Stimulated activated CD4-positive, alpha-beta T cell treated with anti-CD3 and anti-CD28 coated beads, Interleukin-15, amount 100 ng/mL, for 48 hours (primary cell): ENCODE results near the gene GTF3C4.

Experiments used
- DNase-seq, 2 donors: peaks; one replicate each; pipeline ENCODE4 v3.0.0-alpha.2; 2020; ENCODE audit warnings: low read depth in 2 of 2

GTF3C4 gene

DNA sequence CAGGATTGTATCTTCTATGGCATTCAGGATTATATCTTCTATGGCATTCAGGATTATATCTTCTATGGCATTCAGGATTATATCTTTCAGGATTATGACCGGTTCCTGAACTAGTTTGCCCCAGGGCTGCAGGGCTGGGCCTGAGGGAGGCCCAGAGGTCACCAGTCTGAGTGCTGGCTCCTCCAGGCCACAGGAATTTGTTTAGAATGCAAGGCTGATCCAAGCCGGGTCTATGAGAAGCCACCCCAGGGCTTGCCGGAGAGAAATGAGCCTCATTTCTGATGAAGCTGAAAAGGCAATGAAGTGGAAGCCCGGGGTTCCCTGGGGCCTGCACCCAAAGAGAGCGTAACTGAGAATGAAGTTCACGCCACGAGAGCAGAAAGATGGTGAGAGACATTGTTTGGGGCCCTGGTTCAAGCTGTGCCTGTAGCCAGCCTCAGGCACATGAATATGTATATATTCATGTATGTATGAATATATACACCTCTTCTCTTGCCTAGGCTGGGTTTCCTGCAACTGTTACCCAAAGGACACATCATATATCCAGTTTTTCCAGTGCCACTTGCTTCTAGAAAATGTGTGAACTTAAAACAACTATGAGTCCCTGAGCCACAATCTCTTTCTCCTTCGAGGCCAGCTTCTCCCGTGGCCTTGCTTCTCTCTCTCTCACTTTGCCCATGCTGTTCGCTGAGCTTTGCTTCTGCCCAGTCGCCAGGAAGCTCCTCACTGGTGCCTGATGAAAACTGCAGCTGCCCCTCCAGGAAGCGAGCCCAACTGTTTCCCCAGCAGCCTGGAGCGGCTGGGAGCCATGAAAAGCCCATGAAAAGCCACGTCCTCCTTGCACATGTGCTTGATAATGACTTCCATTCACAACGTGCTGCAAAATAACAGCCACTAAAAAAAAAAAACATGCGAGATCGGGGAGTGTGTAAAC lies 62.3 kb downstream of the GTF3C4 start:
- DNase-seq = no peak

DNA sequence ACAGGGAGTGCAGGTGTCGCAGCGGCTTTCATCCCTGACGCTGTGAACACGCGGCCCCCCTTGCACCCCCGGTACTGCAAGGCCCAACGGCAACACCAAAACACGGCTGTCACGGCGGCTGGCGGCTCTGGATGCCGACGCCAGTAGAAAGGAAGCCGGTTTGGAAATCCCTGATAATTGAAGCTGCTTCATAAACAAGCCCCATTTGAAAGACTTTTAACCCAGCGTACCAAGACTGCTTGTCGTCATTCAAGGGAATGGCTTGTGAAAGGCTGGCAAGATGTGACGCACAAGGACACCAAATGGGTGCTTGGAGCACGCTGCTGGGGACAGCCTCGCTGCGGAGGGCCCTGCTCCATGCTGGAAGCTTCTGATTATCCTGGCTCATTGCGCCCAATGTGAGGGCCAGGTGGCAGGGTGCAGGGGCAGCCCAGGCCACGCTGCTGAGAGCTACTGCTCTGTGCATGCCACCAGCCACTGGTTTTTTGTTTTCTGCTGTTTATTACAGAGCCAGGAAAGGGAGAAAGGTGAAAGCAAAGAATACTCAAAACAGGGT lies 63.1 kb downstream of the GTF3C4 start:
- DNase-seq = no peak

DNA sequence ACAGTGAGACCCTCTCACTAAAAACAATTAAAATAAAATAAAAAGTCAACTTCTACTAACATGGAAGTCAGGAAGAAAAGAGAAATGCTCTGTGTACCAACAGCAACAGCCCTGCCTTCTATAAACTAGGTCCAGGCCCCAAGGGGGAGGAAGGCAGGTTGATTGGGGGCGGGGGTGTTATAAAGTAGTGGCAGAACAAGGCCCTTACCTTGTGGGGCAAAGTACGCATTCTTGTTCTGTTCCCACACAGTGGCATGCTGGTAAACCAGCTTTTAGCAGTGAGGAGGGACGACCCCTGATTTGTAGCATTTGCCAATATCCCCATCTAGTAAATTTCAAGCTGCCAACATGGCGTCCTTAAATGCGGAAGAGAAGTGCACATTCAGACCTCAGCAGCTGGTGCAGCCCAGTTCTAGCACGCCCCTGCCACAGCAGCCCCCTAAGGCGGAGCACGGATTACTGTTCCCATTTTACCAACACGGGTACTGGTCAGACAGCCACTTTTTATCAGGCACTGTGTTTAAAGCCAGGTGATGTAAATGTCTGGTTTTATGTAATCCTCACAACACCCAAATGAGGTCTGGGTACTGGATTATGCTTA lies 69.5 kb downstream of the GTF3C4 start:
- DNase-seq = no peak

DNA sequence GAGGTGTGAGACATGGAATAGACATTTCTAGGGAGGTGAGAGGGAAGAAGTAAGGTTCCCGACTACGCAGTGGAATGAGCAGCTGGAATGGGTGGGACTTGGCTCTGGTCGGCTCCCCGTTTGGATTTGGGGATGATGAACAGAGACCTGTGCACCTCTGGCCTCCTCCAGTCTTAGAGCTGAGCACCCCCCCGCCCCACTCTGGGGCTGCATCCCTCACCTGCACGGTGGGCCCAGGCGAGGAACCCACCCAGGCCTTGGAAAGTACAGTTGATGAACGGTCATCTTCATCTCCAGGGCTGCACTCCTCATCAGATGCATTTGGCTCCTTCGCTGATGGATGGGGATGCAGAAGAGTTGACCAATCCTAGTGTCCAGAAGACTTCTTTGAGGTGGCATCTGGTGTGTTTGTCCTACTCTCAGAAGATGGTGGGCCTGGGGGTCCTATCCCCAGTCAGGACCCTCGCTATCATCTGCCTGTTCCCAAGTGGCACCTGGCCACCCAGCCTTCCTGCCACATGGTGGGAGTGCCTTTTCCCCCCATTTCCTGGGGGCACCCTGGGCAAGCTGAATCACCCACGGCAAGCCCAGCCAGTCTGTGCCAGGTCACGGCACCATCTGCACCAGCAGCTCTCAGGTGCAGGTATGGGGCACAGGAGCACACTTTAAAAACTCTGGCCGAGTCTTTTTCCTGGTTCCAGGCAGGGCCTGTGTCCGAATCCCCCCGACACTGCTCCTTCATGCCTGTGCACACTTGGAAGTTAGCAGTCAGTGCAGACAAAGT lies 70.5 kb downstream of the GTF3C4 start:
- DNase-seq = no peak

DNA sequence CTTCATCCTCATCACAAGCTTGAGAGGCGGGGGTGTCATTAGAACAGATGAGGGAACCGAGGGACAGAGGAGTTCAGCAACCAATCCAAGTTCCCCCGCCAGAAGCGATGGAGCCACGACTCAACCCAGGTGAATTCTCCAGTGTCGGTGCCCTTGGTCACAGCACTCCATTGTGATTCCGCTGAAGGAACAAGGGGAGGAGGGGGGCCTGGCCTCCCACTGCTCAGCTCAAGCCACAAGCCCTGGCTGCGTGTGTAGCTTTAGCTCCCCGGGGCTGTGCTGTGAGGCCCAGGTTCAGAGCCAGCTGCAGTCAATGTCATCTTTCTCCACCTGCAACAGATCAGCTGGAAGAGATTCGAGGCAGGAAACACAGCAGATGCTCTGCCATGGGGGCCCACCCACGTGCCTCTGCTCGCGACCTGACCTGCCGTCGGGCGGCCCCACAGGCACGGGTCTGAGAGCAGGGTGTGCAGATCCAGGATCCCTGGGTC lies 72.6 kb downstream of the GTF3C4 start:
- no peak for DNase-seq

DNA sequence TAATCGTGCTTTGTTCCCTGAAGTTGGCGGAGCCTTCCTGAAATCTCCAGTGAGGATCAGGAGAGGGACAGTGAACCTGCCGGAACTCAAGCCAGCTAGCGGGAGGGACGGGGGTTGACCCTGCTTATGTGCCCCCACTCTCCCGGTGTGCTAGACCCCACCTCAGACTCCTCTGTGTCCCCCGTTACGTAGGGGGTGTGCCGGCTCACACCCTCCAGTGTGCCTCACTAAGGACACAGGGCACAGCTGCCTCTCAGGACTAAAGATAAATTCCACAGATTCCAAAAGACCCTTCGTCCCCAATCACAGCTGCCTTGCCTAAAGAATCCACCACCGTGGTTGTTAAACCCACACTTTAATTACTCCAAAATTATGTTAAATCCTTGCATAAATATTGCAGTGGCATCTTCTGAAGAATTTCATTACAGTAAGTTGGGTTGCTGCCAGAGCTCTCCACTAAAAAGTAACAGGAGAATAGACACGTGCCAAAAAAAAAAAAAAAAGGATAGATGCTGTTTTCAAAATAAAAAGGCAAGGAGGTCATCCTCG lies 73.7 kb downstream of the GTF3C4 start:
- DNase-seq = no peak
